H1 (cell line): ENCODE results near the gene ENDOV. TPM values are rescaled to one million over a fixed set of nuclear protein-coding genes. Genes with fewer than 3 reads are reported as not detected.

Experiments
- CTCF ChIA-PET: fragments of 300-600 bp; sonication (Branson Sonifier 250); formaldehyde crosslinking; loops from one replicate; lab custom pipeline; 2021; ENCODE audit not compliant: partially characterized antibody; lab: Charles Lee
- POLR2A ChIA-PET: fragments of 300-600 bp; sonication (Branson Sonifier 250); formaldehyde crosslinking; loops from one replicate; lab custom pipeline; 2021; ENCODE audit warnings: inconsistent platforms; ENCODE audit not compliant: partially characterized antibody; lab: Charles Lee
- DNase-seq, 2 experiments: peaks; one replicate each; pipeline versions ENCODE4 v3.0.0 to v3.0.0-alpha.2; 2010 to 2022; ENCODE audit warnings: low spot score in 2 of 2, low read depth in 1 of 2, mixed read lengths in 1 of 2
- FAIRE-seq: peaks from 2 replicates; lab custom pipeline; 2011; peaks lifted over from hg19 to GRCh38; lab: Jason Lieb, UNC
- H2AFZ ChIP-seq: 2 replicates; pipeline ENCODE4 v1.8.1; 2012; ENCODE audit warnings: low read length, inconsistent platforms
- H2AK5ac ChIP-seq: 2 replicates; pipeline ENCODE4 v1.6.1; 2013; ENCODE audit warnings: low read depth, low read length
- H2BK120ac ChIP-seq: replicated peaks from 2 replicates; pipeline ENCODE3; 2013; ENCODE audit warnings: low read depth, low read length, inconsistent platforms
- H2BK12ac ChIP-seq: 2 replicates; pipeline ENCODE4 v1.6.1; 2013; ENCODE audit warnings: low read depth, low read length
- H2BK15ac ChIP-seq: 2 replicates; pipeline ENCODE4 v1.6.1; 2013; ENCODE audit warnings: low read length
- H2BK20ac ChIP-seq: 2 replicates; pipeline ENCODE4 v1.6.1; 2013; ENCODE audit warnings: low read length
- H2BK5ac ChIP-seq: 2 replicates; pipeline ENCODE4 v1.6.1; 2013; ENCODE audit warnings: low read depth, low read length
- H3K14ac ChIP-seq: 2 replicates; pipeline ENCODE4 v1.6.1; 2013; ENCODE audit warnings: inconsistent platforms; ENCODE audit not compliant: insufficient read length
- H3K18ac ChIP-seq: 2 replicates; pipeline ENCODE4 v1.6.1; 2013; ENCODE audit warnings: low read length; ENCODE audit errors: extremely low read depth
- H3K23ac ChIP-seq: 2 replicates; pipeline ENCODE4 v1.6.1; 2013; ENCODE audit warnings: inconsistent platforms; ENCODE audit not compliant: insufficient read length
- H3K23me2 ChIP-seq: 2 replicates; pipeline ENCODE4 v1.6.1; 2013; ENCODE audit warnings: low read depth, low read length
- H3K27ac ChIP-seq: 2 replicates; pipeline ENCODE4 v1.6.1; 2011; ENCODE audit warnings: low read depth, low read length, inconsistent platforms
- H3K27me3 ChIP-seq, 4 experiments: replicated peaks in 1 of 4; 1 replicate in 1 of 4; 2 replicates in 3 of 4; pipeline versions ENCODE4 v1.6.1 to v1.8.1; 2011 to 2013; ENCODE audit warnings: low read length in 3 of 4, mild to moderate bottlenecking in 3 of 4, inconsistent platforms in 2 of 4, mixed read lengths in 2 of 4, moderate library complexity in 1 of 4; ENCODE audit not compliant: control insufficient read depth in 3 of 4, insufficient read depth in 3 of 4; ENCODE audit errors: extremely low read depth in 1 of 4
- H3K36me3 ChIP-seq, 4 experiments: 2 replicates each; pipeline versions ENCODE4 v1.6.1 to v1.8.1; 2011 to 2013; ENCODE audit warnings: mild to moderate bottlenecking in 4 of 4, low read length in 3 of 4, moderate library complexity in 2 of 4, control low read depth in 1 of 4, inconsistent platforms in 1 of 4; ENCODE audit not compliant: insufficient read depth in 4 of 4, control insufficient read depth in 2 of 4
- H3K4ac ChIP-seq: replicated peaks from 2 replicates; pipeline ENCODE3; 2013; ENCODE audit warnings: low read length, low read depth, mixed read lengths, inconsistent platforms; ENCODE audit not compliant: insufficient read length
- H3K4me1 ChIP-seq, 4 experiments: replicated peaks in 1 of 4; 1 replicate in 1 of 4; 2 replicates in 3 of 4; pipeline versions ENCODE4 v1.6.1 to v1.8.1; 2011 to 2013; ENCODE audit warnings: low read length in 3 of 4, inconsistent platforms in 2 of 4, mixed read lengths in 1 of 4; ENCODE audit not compliant: insufficient read depth in 4 of 4, control insufficient read depth in 3 of 4
- H3K4me2 ChIP-seq, 2 experiments: 2 replicates each; pipeline versions ENCODE4 v1.6.1 to v1.8.1; 2011 to 2013; ENCODE audit warnings: low read depth in 2 of 2, low read length in 2 of 2, control low read depth in 1 of 2, inconsistent platforms in 1 of 2, mild to moderate bottlenecking in 1 of 2; ENCODE audit not compliant: insufficient read depth in 1 of 2
- H3K4me3 ChIP-seq, 4 experiments: fragments of 200-600, 300-600 bp in 1 of 4; sonication (generic), shearing (Covaris generic), sonication (Bioruptor Twin) in 1 of 4; 2 replicates each; pipeline versions ENCODE4 v1.5.1 to v1.8.1; 2011 to 2016; ENCODE audit warnings: low read length in 4 of 4, low read depth in 3 of 4, control low read depth in 2 of 4, inconsistent platforms in 2 of 4, mild to moderate bottlenecking in 2 of 4, mixed read lengths in 1 of 4, moderate library complexity in 1 of 4; ENCODE audit not compliant: insufficient read depth in 2 of 4; ENCODE audit errors: extremely low read depth in 1 of 4
- H3K56ac ChIP-seq: replicated peaks from 2 replicates; pipeline ENCODE3; 2013; ENCODE audit warnings: low read depth, mild to moderate bottlenecking, mixed read lengths, low read length, inconsistent platforms; ENCODE audit not compliant: insufficient read length
- H3K79me1 ChIP-seq: 2 replicates; pipeline ENCODE4 v1.6.1; 2013; ENCODE audit warnings: low read depth, low read length, control low read depth
- H3K79me2 ChIP-seq, 2 experiments: 2 replicates each; pipeline versions ENCODE4 v1.6.1 to v1.8.1; 2012 to 2013; ENCODE audit warnings: low read length in 2 of 2, mild to moderate bottlenecking in 2 of 2, inconsistent platforms in 1 of 2; ENCODE audit not compliant: insufficient read depth in 2 of 2, control insufficient read depth in 1 of 2
- H3K9ac ChIP-seq, 4 experiments: replicated peaks in 1 of 4; 1 replicate in 1 of 4; 2 replicates in 3 of 4; pipeline versions ENCODE4 v1.6.1 to v1.8.1; 2011 to 2013; ENCODE audit warnings: low read depth in 3 of 4, low read length in 3 of 4, control low read depth in 2 of 4, mild to moderate bottlenecking in 2 of 4, moderate library complexity in 2 of 4, inconsistent platforms in 1 of 4; ENCODE audit errors: extremely low read depth in 1 of 4
- H3K9me3 ChIP-seq, 2 experiments: 2 replicates each; pipeline versions ENCODE4 v1.6.1 to v1.8.1; 2012 to 2013; ENCODE audit warnings: mild to moderate bottlenecking in 2 of 2, moderate library complexity in 2 of 2, control low read depth in 1 of 2, inconsistent platforms in 1 of 2, low read depth in 1 of 2, low read length in 1 of 2, mixed read lengths in 1 of 2; ENCODE audit not compliant: insufficient read depth in 2 of 2
- H4K20me1 ChIP-seq, 2 experiments: replicated peaks in 1 of 2; 2 replicates each; pipeline versions ENCODE3 to v1.8.1; 2011 to 2013; ENCODE audit warnings: inconsistent platforms in 2 of 2, low read length in 2 of 2, mild to moderate bottlenecking in 1 of 2; ENCODE audit not compliant: insufficient read depth in 2 of 2, control insufficient read depth in 1 of 2
- H4K5ac ChIP-seq: 2 replicates; pipeline ENCODE4 v1.6.1; 2013; ENCODE audit warnings: low read length, low read depth, mixed read lengths, inconsistent platforms; ENCODE audit not compliant: insufficient read length
- H4K8ac ChIP-seq: 2 replicates; pipeline ENCODE4 v1.8.0; 2013; ENCODE audit warnings: mild to moderate bottlenecking, moderate library complexity, low read length, inconsistent platforms; ENCODE audit not compliant: insufficient read depth; ENCODE audit errors: extremely low read depth
- H4K91ac ChIP-seq: replicated peaks from 2 replicates; pipeline ENCODE3; 2013; ENCODE audit warnings: low read length, mixed read lengths, inconsistent platforms; ENCODE audit not compliant: insufficient read length
- BRCA1 ChIP-seq: IDR thresholded peaks from 2 replicates; pipeline ENCODE4 v1.6.1; 2012; ENCODE audit warnings: low read depth, low read length, improper control_type of control experiment
- CBX5 ChIP-seq: fragments of 300-800, 300-1000 bp; sonication (generic); IDR thresholded peaks from 2 replicates; pipeline ENCODE4 v1.7.1; 2016; ENCODE audit warnings: antibody characterized with exemption, low read length, low read depth
- EP300 ChIP-seq, 2 experiments: IDR thresholded peaks; 1 replicate in 1 of 2; 2 replicates in 1 of 2; pipeline ENCODE4 v1.6.1; 2011 to 2012; ENCODE audit warnings: low read depth in 2 of 2, low read length in 2 of 2, mild to moderate bottlenecking in 2 of 2, borderline replicate concordance in 1 of 2, inconsistent platforms in 1 of 2, moderate library complexity in 1 of 2
- EZH2 ChIP-seq: fragments of 200-600 bp; sonication (generic); IDR thresholded peaks from 2 replicates; pipeline ENCODE4 v1.7.1; 2012; ENCODE audit warnings: low read depth, mild to moderate bottlenecking, moderate library complexity, low read length, inconsistent platforms; ENCODE audit not compliant: severe bottlenecking
- HDAC2 ChIP-seq, 2 experiments: fragments of 300-600 bp in 1 of 2; sonication (generic) in 1 of 2; IDR thresholded peaks; 2 replicates each; pipeline ENCODE4 v1.6.1; 2011 to 2012; ENCODE audit warnings: low read depth in 2 of 2, low read length in 2 of 2, mild to moderate bottlenecking in 2 of 2, moderate library complexity in 2 of 2, borderline replicate concordance in 1 of 2, inconsistent platforms in 1 of 2
- HDAC6 ChIP-seq: IDR thresholded peaks from one replicate; pipeline ENCODE4 v1.7.1; 2012; ENCODE audit warnings: low read depth, mild to moderate bottlenecking, inconsistent platforms, low read length, moderate library complexity
- KDM1A ChIP-seq: fragments of 200-600, 300-600 bp; sonication (generic); IDR thresholded peaks from 2 replicates; pipeline ENCODE4 v1.7.1; 2016; ENCODE audit warnings: mild to moderate bottlenecking, low read length, borderline replicate concordance
- MAFK ChIP-seq: IDR thresholded peaks from 2 replicates; pipeline ENCODE4 v1.6.1; 2012; ENCODE audit warnings: low read depth, mild to moderate bottlenecking, improper control_type of control experiment, low read length
- NANOG ChIP-seq: IDR thresholded peaks from 2 replicates; pipeline ENCODE4 v1.6.1; 2011; ENCODE audit warnings: low read length, low read depth, mild to moderate bottlenecking, inconsistent platforms; ENCODE audit not compliant: insufficient read depth, poor library complexity, severe bottlenecking
- POU5F1 ChIP-seq: IDR thresholded peaks from 2 replicates; pipeline ENCODE4 v1.6.1; 2011; ENCODE audit warnings: low read depth, mild to moderate bottlenecking, low read length, moderate library complexity
- SIN3A ChIP-seq, 2 experiments: IDR thresholded peaks in 1 of 2; conservative IDR thresholded peaks in 1 of 2; 2 replicates each; pipeline ENCODE4 v1.6.1; 2011 to 2012; ENCODE audit warnings: low read length in 2 of 2, improper control_type of control experiment in 1 of 2, low read depth in 1 of 2, mild to moderate bottlenecking in 1 of 2
- SIX5 ChIP-seq: IDR thresholded peaks from 2 replicates; pipeline ENCODE4 v1.6.1; 2011; ENCODE audit warnings: mild to moderate bottlenecking, low read depth, low read length
- WGBS, 2 experiments: shearing (Covaris generic) in 1 of 2; methylation state at CpG; one replicate each; pipeline versions ENCODE4 v1.1.6 to v1.1.7; 2013 to 2015; ENCODE audit warnings: low lambda C conversion rate in 2 of 2, mixed read lengths in 2 of 2, inconsistent platforms in 1 of 2, low coverage in 1 of 2, missing lambda C conversion rate in 1 of 2; ENCODE audit not compliant: insufficient replicate concordance in 2 of 2, insufficient coverage in 1 of 2, insufficient read length in 1 of 2; ENCODE audit errors: extremely low coverage in 1 of 2, missing lambda C conversion rate in 1 of 2; 5-methylcytosine and 5-hydroxymethylcytosine counted together
- polyA plus RNA-seq, 7 experiments: library from polyadenylated mRNA; depleted of rRNA in 3 of 7; stranded (reverse) in 5 of 7; unstranded in 2 of 7; fragments of >200 nt in 5 of 7; fragments of 200-250 nt in 2 of 7; gene quantifications; 1 replicate in 5 of 7; 2 replicates in 1 of 7; 4 replicates in 1 of 7; pipeline versions ENCODE4 v1.2.1 to v1.2.3, GENCODE V29; 2011 to 2013; ENCODE audit warnings: missing spikeins in 2 of 7, mixed read lengths in 2 of 7
- total RNA-seq: library from RNA; stranded (reverse); fragmentation: NEBNext Ultra II Directional; extraction: Animal tissue kit (Norgen Biotek cat#: 25700); gene quantifications from 2 replicates; pipeline ENCODE4 v1.2.1, GENCODE V29; 2021

ENDOV gene
- total and polyA plus RNA-seq, 2 of the 8 experiments (the other 6 are each of a cell fraction or from before 2014, with no cell fraction given), result 10.6 to 13.3 TPM

GRCh38 chr17:80449194-80449929 lies 34.4 kb downstream of the ENDOV start:
- no peaks in the 10 kb centered on the region for H3K36me3 ChIP-seq
- peaks cover 4% of the 10 kb centered on the region for H3K23me2 ChIP-seq
- no peak overlapping the region for H4K5ac ChIP-seq
- H2BK5ac ChIP-seq, result no peak overlapping the region
- H3K4me2 ChIP-seq, result no peak overlapping the region
- H4K91ac ChIP-seq, result no peak overlapping the region
- no peaks in the 10 kb centered on the region for H4K20me1 ChIP-seq
- H2AFZ ChIP-seq, result no peak overlapping the region
- no peak overlapping the region for H2BK120ac ChIP-seq
- H4K8ac ChIP-seq, result no peak overlapping the region
- no peak overlapping the region for H2BK15ac ChIP-seq
- H2AK5ac ChIP-seq, result no peak overlapping the region
- H3K56ac ChIP-seq, result no peak overlapping the region
- no peak overlapping the region for H3K9ac ChIP-seq
- DNase-seq (no peak), FAIRE-seq (no peak)
- no peak overlapping the region for H3K27ac ChIP-seq
- no peaks in the 10 kb centered on the region for H3K79me2 ChIP-seq
- WGBS, 2 experiments, result 85% methylated on average over 20 of the region's 27 CpGs; no CpG with 5 or more reads in 1 of the 2 experiments
- peaks cover 0 to 2% (median 0%) of the 10 kb centered on the region in 4 experiments; a peak in 2 of 7 replicates for H3K27me3 ChIP-seq
- H3K14ac ChIP-seq, result no peak overlapping the region
- H3K4ac ChIP-seq, result no peak overlapping the region
- H3K18ac ChIP-seq, result no peak overlapping the region
- H3K79me1 ChIP-seq, result no peaks in the 10 kb centered on the region
- no peak overlapping the region for H2BK12ac ChIP-seq
- no peak overlapping the region for H2BK20ac ChIP-seq
- H3K4me3 ChIP-seq, result no peak overlapping the region
- no peaks in the 10 kb centered on the region for H3K9me3 ChIP-seq
- H3K23ac ChIP-seq, result no peak overlapping the region
- H3K4me1 ChIP-seq, result peaks cover 0 to 12% (median 2%) of the 10 kb centered on the region in 4 experiments; a peak in 4 of 7 replicates
- ChIA-PET CTCF (no interaction called here), POLR2A (no interaction called here)
- TF ChIP-seq HDAC6 (no peak), SIX5 (no peak), POU5F1 (no peak), EZH2 (no peak), NANOG (no peak), BRCA1 (no peak), CBX5 (no peak), EP300 (IDR thresholded peaks at IDR 0.05; ENCODE audit: borderline replicate concordance in 1 of 2, low read depth in 2 of 2, low read length in 2 of 2) (no peak), KDM1A (no peak), SIN3A (conservative IDR thresholded peaks at IDR 0.05 in 1 of 2, IDR thresholded peaks at IDR 0.05 in 1 of 2; ENCODE audit: low read depth in 1 of 2, low read length in 2 of 2) (no peak), MAFK (no peak), HDAC2 (IDR thresholded peaks at IDR 0.05; ENCODE audit: borderline replicate concordance in 1 of 2, low read depth in 2 of 2, low read length in 2 of 2) (no peak)
